22Rv1 (cell line): ENCODE measurements around the gene GLUD1.
"Not testable (repeated sequence)": the region's sequence is repeated elsewhere in the genome, so short reads cannot be mapped to it uniquely, and the experiment has no call there.

ENCODE experiments used
- CTCF ChIP-seq: fragments of 450-650 bp; IDR thresholded peaks from 2 replicates; pipeline ENCODE4 v1.5.1; 2017; ENCODE audit warnings: mild to moderate bottlenecking
- ZFX ChIP-seq: fragments of 450-650 bp; IDR thresholded peaks from 2 replicates; pipeline ENCODE4 v1.6.1; 2017; ENCODE audit warnings: antibody characterized with exemption, borderline replicate concordance

GRCh38 chr10:87030419-87030818, 64.2 kb downstream of the GLUD1 start:
- not testable (repeated sequence) for TF ChIP-seq CTCF, ZFX
